Loucy (cell line): ENCODE results near the gene FEM1B.

Experiments
- H2AFZ ChIP-seq: fragments of 200-600 bp; sonication (generic); 2 replicates; pipeline ENCODE4 v1.6.0; 2016; ENCODE audit warnings: antibody characterized with exemption, mild to moderate bottlenecking, low read length, moderate library complexity
- H3F3A ChIP-seq: fragments of 200-600 bp; 2 replicates; pipeline ENCODE4 v1.6.0; 2016; ENCODE audit warnings: antibody characterized with exemption, low read depth, mild to moderate bottlenecking
- H3K27me3 ChIP-seq: fragments of 200-600 bp; sonication (generic); 2 replicates; pipeline ENCODE4 v1.6.1; 2014; ENCODE audit warnings: low read length, mild to moderate bottlenecking; ENCODE audit not compliant: insufficient read depth, poor library complexity, severe bottlenecking
- H3K36me3 ChIP-seq: fragments of 200-600 bp; sonication (generic); 2 replicates; pipeline ENCODE4 v1.6.1; 2016; ENCODE audit warnings: low read length; ENCODE audit not compliant: insufficient read depth
- H3K4me1 ChIP-seq: fragments of 200-600 bp; sonication (generic); 2 replicates; pipeline ENCODE4 v1.5.1; 2014; ENCODE audit warnings: low read length, mild to moderate bottlenecking; ENCODE audit not compliant: insufficient read depth, poor library complexity, severe bottlenecking
- H3K4me2 ChIP-seq: fragments of 200-600 bp; sonication (generic); 2 replicates; pipeline ENCODE4 v1.6.0; 2014; ENCODE audit warnings: antibody characterized with exemption, low read length, low read depth, mild to moderate bottlenecking; ENCODE audit not compliant: poor library complexity, severe bottlenecking
- H3K4me3 ChIP-seq: fragments of 200-600 bp; sonication (generic); 2 replicates; pipeline ENCODE4 v1.5.1; 2014; ENCODE audit warnings: low read length, mild to moderate bottlenecking, mixed read lengths; ENCODE audit not compliant: poor library complexity, severe bottlenecking
- H3K79me2 ChIP-seq: fragments of 200-600 bp; sonication (generic); 2 replicates; pipeline ENCODE4 v1.6.1; 2014; ENCODE audit warnings: low read length; ENCODE audit not compliant: insufficient read depth
- H3K9ac ChIP-seq: fragments of 200-600 bp; sonication (generic); 2 replicates; pipeline ENCODE4 v1.6.0; 2014; ENCODE audit warnings: mild to moderate bottlenecking, low read depth, low read length, moderate library complexity; ENCODE audit not compliant: poor library complexity, severe bottlenecking
- H3K9me2 ChIP-seq: fragments of 200-600 bp; sonication (generic); replicated peaks from 2 replicates; pipeline ENCODE4 v1.6.1; 2016; ENCODE audit warnings: low read depth, low read length, mixed read lengths
- H3K9me3 ChIP-seq: fragments of 200-600 bp; sonication (generic); 2 replicates; pipeline ENCODE4 v1.6.1; 2014; ENCODE audit warnings: mild to moderate bottlenecking, antibody characterized with exemption, low read length, low read depth; ENCODE audit not compliant: insufficient read depth
- H4K20me1 ChIP-seq: fragments of 200-600 bp; sonication (generic); 2 replicates; pipeline ENCODE4 v1.6.0; 2014; ENCODE audit warnings: antibody characterized with exemption, low read length, mild to moderate bottlenecking; ENCODE audit not compliant: insufficient read depth, poor library complexity, severe bottlenecking
- CTCF ChIP-seq: fragments of 200-600 bp; sonication (generic); conservative IDR thresholded peaks from 2 replicates; pipeline ENCODE4 v1.5.1; 2014; ENCODE audit warnings: mild to moderate bottlenecking, antibody characterized with exemption, low read length
- EZH2phosphoT487 ChIP-seq: fragments of 200-600 bp; IDR thresholded peaks from 2 replicates; pipeline ENCODE4 v1.6.1; 2018; ENCODE audit warnings: antibody characterized with exemption, mild to moderate bottlenecking, moderate library complexity, borderline replicate concordance

FEM1B gene

DNA sequence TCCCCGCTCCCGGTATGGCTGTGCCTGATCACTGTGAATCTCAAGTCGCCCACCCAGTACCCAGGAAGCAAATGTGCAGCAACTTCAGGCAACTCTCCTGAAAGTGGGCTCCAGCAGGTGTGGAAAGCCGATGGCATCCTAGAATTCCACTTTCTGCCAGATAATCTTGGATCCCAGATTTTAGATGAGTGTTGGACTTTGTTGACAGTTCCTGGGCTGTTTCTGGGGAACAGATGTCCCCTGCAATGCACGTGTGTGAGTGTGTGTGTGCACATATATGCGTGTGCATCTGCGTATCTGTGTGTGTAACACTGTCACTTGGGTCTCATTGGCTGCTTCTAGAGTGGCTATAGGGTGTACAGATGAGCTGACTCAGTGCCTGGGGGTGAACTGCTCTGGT is 59.0 kb downstream of the FEM1B start:
- no peaks in the 10 kb centered on the region for H3K36me3 ChIP-seq
- no peaks in the 10 kb centered on the region for H3K9me3 ChIP-seq
- no peaks in the 10 kb centered on the region for H3K79me2 ChIP-seq
- H3K27me3 ChIP-seq: no peaks in the 10 kb centered on the region
- H4K20me1 ChIP-seq: no peaks in the 10 kb centered on the region
- H3K9ac ChIP-seq: no peak overlapping the region
- H3K4me3 ChIP-seq: no peak overlapping the region
- no peak overlapping the region for H3K4me2 ChIP-seq
- TF ChIP-seq EZH2phosphoT487: no peak
- TF ChIP-seq CTCF: no peak
- H3K4me1 ChIP-seq: peaks cover 6% of the 10 kb centered on the region
- H2AFZ ChIP-seq: no peak overlapping the region
- no peaks in the 10 kb centered on the region for H3K9me2 ChIP-seq
- no peaks in the 10 kb centered on the region for H3F3A ChIP-seq

DNA sequence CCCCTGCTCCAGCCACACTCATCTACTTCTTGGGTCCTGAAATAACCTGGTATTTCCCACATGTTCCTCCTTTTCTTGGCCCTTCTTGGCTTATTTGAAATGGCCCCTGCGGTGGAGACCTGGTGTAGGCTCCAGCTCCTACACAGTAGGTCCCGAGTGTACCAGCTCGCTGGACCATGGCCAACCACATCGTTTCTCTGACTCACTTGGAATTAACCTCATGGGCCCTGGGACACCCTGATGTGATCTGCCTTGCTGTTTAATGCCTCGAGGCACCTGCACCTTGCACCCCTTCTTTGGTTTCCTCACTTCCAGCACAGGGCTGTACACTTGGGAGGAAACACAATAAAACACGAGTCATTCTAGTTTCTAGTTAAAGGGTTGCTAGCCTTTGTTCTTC is 60.3 kb downstream of the FEM1B start:
- Histone ChIP-seq H3K4me2 (no peak overlapping the region), H3K9me3 (no peaks in the 10 kb centered on the region), H3F3A (no peaks in the 10 kb centered on the region), H2AFZ (no peak overlapping the region), H3K4me3 (no peak overlapping the region), H4K20me1 (no peaks in the 10 kb centered on the region), H3K9ac (no peak overlapping the region), H3K27me3 (no peaks in the 10 kb centered on the region), H3K36me3 (no peaks in the 10 kb centered on the region), H3K9me2 (no peaks in the 10 kb centered on the region), H3K4me1 (peaks cover 6% of the 10 kb centered on the region), H3K79me2 (no peaks in the 10 kb centered on the region)
- TF ChIP-seq CTCF: no peak

GRCh38 chr15:68339481-68339880 is 61.9 kb downstream of the FEM1B start:
- no peaks in the 10 kb centered on the region for H3K9me2 ChIP-seq
- no peak overlapping the region for H3K9ac ChIP-seq
- no peak overlapping the region for H3K4me2 ChIP-seq
- H3K79me2 ChIP-seq: no peaks in the 10 kb centered on the region
- no peak overlapping the region for H2AFZ ChIP-seq
- H3K9me3 ChIP-seq: no peaks in the 10 kb centered on the region
- no peaks in the 10 kb centered on the region for H3K27me3 ChIP-seq
- H3K4me1 ChIP-seq: no peaks in the 10 kb centered on the region
- H4K20me1 ChIP-seq: no peaks in the 10 kb centered on the region
- no peak for TF ChIP-seq EZH2phosphoT487
- no peak for TF ChIP-seq CTCF
- no peak overlapping the region for H3K4me3 ChIP-seq
- H3K36me3 ChIP-seq: no peaks in the 10 kb centered on the region
- H3F3A ChIP-seq: no peaks in the 10 kb centered on the region
